KMS-11 (cell line): ENCODE measurements around the gene DCBLD2.
"Not testable (repeated sequence)": the region's sequence is repeated elsewhere in the genome, so short reads cannot be mapped to it uniquely, and the experiment has no call there.

ENCODE experiments used
- H2AFZ ChIP-seq: fragments of 200-600 bp; sonication (generic); 2 replicates; pipeline ENCODE4 v1.6.1; 2016; ENCODE audit warnings: antibody characterized with exemption, mixed run types, low read depth
- H3K27ac ChIP-seq: fragments of 200-600 bp; sonication (generic); 2 replicates; pipeline ENCODE4 v1.6.1; 2016; ENCODE audit warnings: mild to moderate bottlenecking, mixed run types
- H3K27me3 ChIP-seq: fragments of 200-600 bp; sonication (generic); 2 replicates; pipeline ENCODE4 v1.6.1; 2017; ENCODE audit warnings: mild to moderate bottlenecking, low read depth, mixed run types, moderate library complexity; ENCODE audit not compliant: insufficient read depth
- H3K36me3 ChIP-seq: fragments of 200-600 bp; sonication (generic); 2 replicates; pipeline ENCODE4 v1.6.1; 2017; ENCODE audit warnings: mild to moderate bottlenecking, mixed run types; ENCODE audit not compliant: insufficient read depth
- H3K4me1 ChIP-seq: fragments of 200-600 bp; sonication (generic); 2 replicates; pipeline ENCODE4 v1.6.1; 2016; ENCODE audit warnings: mild to moderate bottlenecking, low read depth, mixed run types; ENCODE audit not compliant: poor library complexity, severe bottlenecking
- H3K4me2 ChIP-seq: fragments of 200-600 bp; sonication (generic); 2 replicates; pipeline ENCODE4 v1.7.0; 2016; ENCODE audit warnings: mild to moderate bottlenecking, mixed run types
- H3K4me3 ChIP-seq: fragments of 200-600 bp; sonication (generic); IDR thresholded peaks from 2 replicates; pipeline ENCODE4 v1.6.1; 2017; ENCODE audit warnings: low read depth, low read length, mixed read lengths; ENCODE audit not compliant: insufficient read depth
- H3K79me2 ChIP-seq: fragments of 200-600 bp; sonication (generic); 2 replicates; pipeline ENCODE4 v1.6.1; 2016; ENCODE audit warnings: low read depth, mixed run types; ENCODE audit not compliant: insufficient read depth
- H3K9ac ChIP-seq: fragments of 200-600 bp; sonication (generic); 2 replicates; pipeline ENCODE4 v1.6.1; 2016; ENCODE audit warnings: mild to moderate bottlenecking, mixed run types
- H4K20me1 ChIP-seq: fragments of 200-600 bp; sonication (generic); 2 replicates; pipeline ENCODE4 v1.6.1; 2016; ENCODE audit warnings: mild to moderate bottlenecking, mixed run types; ENCODE audit not compliant: insufficient read depth
- CTCF ChIP-seq: fragments of 200-600 bp; sonication (generic); conservative IDR thresholded peaks from 2 replicates; pipeline ENCODE4 v1.6.1; 2017; ENCODE audit warnings: low read depth, mild to moderate bottlenecking, antibody characterized with exemption, low read length, moderate library complexity, mixed read lengths

Gene DCBLD2

GRCh38 chr3:98874602-98875249 lies 26.8 kb downstream of the DCBLD2 start:
- Histone ChIP-seq H2AFZ (no peak overlapping the region), H3K36me3 (no peaks in the 10 kb centered on the region), H3K4me1 (no peaks in the 10 kb centered on the region), H3K4me3 (no peak overlapping the region), H3K4me2 (no peak overlapping the region), H3K79me2 (no peaks in the 10 kb centered on the region), H4K20me1 (no peaks in the 10 kb centered on the region), H3K9ac (no peak overlapping the region), H3K27ac (no peak overlapping the region), H3K27me3 (no peaks in the 10 kb centered on the region)
- TF ChIP-seq CTCF = no peak

DNA sequence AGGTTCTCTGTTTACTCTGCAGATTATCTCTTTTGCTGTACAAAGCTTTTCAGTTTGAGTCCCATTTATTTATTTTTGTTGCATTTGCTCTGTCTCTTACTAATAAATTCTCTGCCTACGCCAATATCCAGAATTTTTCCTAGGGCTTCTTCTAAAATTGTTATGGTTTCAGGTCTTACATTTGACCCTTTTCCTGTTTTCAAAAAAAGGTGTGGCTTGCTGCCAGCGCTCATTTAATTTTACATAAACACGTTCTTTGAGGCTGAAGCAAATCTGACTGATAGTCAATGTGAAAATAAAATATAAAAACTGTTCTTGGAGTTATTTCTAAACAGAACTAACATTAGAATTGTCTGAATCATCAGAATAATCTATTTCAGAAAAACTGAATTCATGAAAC lies 32.1 kb downstream of the DCBLD2 start:
- Histone ChIP-seq H3K27ac (no peak overlapping the region), H4K20me1 (no peaks in the 10 kb centered on the region), H3K27me3 (no peaks in the 10 kb centered on the region), H2AFZ (no peak overlapping the region), H3K4me1 (no peaks in the 10 kb centered on the region), H3K79me2 (no peaks in the 10 kb centered on the region), H3K4me2 (no peak overlapping the region), H3K36me3 (no peaks in the 10 kb centered on the region), H3K4me3 (no peak overlapping the region), H3K9ac (no peak overlapping the region)
- no peak for TF ChIP-seq CTCF

GRCh38 chr3:98857971-98858370 lies 43.5 kb downstream of the DCBLD2 start:
- not testable (repeated sequence) for H3K79me2 ChIP-seq, H3K4me1 ChIP-seq, H3K27ac ChIP-seq, H3K4me2 ChIP-seq, H4K20me1 ChIP-seq, H3K4me3 ChIP-seq, H2AFZ ChIP-seq, H3K9ac ChIP-seq, H3K27me3 ChIP-seq, H3K36me3 ChIP-seq

- not testable (repeated sequence) for H3K36me3 ChIP-seq, H3K4me1 ChIP-seq, H4K20me1 ChIP-seq, H3K4me3 ChIP-seq, H3K9ac ChIP-seq, H3K27me3 ChIP-seq, H3K79me2 ChIP-seq, H2AFZ ChIP-seq, H3K27ac ChIP-seq, H3K4me2 ChIP-seq
Measured at GRCh38 chr3:98857258-98857657, 44.2 kb downstream of the DCBLD2 start.

DNA sequence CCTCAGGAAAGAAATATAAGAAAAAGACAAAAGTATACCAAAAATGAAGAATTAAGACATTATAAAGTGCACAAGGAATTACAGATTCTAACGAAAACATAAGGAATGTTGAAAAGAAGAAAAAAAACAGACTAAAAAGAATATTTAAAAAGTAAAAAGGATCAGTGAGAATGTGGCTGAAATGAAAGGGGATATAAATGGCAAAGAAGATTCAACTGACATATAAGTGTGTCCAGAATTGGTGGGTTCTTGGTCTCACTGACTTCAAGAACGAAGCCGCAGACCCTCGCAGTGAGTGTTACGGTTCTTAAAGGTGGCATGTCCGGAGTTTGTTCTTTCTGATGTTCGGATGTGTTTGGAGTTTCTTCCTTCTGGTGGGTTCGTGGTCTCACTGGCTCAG lies 44.8 kb downstream of the DCBLD2 start:
- Histone ChIP-seq H3K9ac (no peak overlapping the region), H3K27me3 (no peaks in the 10 kb centered on the region), H3K4me1 (no peaks in the 10 kb centered on the region), H2AFZ (no peak overlapping the region), H3K79me2 (no peaks in the 10 kb centered on the region), H3K4me3 (no peak overlapping the region), H3K4me2 (no peak overlapping the region), H4K20me1 (no peaks in the 10 kb centered on the region), H3K36me3 (no peaks in the 10 kb centered on the region), H3K27ac (no peak overlapping the region)
- TF ChIP-seq CTCF = no peak
